ACHN (cell line): ENCODE results near the gene ATP12A.

Experiments
- DNase-seq: peaks from one replicate; pipeline ENCODE4 v3.0.0-alpha.2; 2015
- in situ Hi-C: cut with HindIII; loops from 2 replicates; pipeline ENCODE4 v1.10.0; 2017; ENCODE audit warnings: low sequenced_read_pairs, low pct_ligation_motif_present, low pct_unique_long_range_greater_than_20kb

ATP12A gene

GRCh38 chr13:24661713-24662112 lies 18.5 kb upstream of the ATP12A start:
- in situ Hi-C loops: no loop called here
- DNase-seq: no peak

DNA sequence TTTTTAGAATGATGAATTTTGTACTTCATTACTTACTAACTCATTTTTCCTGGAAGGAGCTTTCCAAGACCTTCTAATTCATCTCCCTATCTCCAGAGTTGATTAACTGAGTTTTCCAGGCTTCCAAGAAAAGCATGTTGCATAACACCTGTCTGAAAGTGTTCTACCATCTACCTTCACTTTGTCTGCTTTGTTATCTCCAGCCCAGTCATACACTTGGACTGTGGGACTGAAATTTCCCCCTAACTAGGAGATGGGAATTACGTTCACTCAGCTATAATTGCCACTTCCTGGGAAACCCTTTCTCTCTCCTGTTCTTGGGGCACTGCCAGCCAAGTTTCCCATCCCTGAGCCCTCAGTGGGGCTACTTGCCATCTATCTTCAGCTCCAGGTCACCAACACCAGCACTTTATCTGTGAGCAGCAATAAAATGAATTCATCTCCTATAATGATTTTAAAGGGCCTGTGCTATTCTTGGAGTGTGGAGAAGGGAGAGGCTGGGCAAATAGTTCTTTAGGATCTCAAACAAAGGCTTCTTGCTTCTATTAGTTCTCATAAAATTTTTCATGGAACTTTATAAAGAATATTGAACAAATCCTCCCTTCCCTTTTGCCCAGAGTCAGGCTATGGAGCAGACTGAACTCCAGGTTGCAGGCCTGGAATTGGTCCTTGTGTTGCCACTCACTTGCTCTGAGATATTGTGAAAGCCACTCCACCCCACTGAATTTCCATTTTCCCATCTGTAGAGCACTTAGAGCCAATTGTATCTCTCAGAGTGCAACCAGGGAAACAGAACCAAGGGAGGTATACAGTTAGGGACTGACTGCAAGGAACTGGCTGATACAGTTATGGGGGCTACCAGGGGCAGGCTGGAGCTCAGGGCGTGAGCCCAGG lies 17.8 kb upstream of the ATP12A start:
- no peak for DNase-seq
- in situ Hi-C loops: no loop called here

- DNase-seq: no peak
- in situ Hi-C loops: no loop called here
Observed at GRCh38 chr13:24663089-24663395, 17.2 kb upstream of the ATP12A start.

- no peak for DNase-seq
- in situ Hi-C loops: no loop called here
Observed at GRCh38 chr13:24663586-24663985, 16.6 kb upstream of the ATP12A start.

GRCh38 chr13:24664726-24665409 lies 15.3 kb upstream of the ATP12A start:
- in situ Hi-C loops: no loop called here
- DNase-seq: no peak

DNA sequence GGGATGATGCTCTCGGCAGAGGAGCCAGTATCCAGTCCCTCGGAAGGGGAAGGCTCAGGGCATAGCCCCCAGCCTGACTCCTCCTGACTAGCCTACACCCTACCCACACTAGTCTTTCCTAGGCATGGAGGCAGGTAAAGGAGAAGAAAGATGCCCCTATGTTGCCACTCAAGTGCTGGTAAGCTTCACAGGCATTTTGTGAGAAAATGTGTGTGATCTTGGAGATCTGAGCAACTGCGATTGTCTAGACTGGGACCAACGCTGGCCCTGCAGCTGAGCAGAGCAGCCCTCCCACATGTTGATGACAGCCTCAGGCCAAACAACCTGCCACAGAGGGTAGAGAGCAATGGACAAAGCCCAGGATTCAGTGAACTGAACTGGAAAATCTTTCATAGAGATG lies 11.7 kb upstream of the ATP12A start:
- in situ Hi-C loops: no loop called here
- DNase-seq: no peak

DNA sequence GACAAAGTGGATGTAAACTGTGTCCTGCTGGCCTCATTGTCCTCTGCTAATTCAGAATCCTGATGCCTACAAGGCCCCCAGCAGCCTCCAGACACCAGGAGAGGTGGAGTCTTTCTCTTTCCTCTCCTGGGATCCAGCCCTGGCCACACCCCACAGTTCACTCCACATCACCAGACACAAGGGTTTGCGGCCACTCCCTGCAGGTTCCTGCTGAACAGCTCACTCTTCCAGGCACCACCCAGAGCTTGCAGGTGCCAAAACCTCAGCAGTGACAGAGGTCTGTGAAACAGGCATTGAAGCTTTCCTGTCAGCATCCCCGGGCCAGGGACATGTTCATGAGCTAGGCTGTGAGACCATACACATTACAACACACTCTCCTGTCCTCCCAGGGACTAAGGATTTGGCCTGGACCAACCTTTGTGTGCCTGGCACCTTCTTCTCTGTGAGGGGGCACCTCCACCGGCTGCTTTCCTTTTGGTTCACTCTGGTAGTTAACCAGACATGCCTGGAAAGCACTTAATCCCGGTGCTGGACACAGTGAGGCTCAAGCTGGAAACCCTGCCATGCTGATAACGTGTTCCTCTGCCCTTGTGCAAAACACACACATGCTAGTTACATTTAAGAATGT lies 11.1 kb upstream of the ATP12A start:
- in situ Hi-C loops: no loop called here
- no peak for DNase-seq

DNA sequence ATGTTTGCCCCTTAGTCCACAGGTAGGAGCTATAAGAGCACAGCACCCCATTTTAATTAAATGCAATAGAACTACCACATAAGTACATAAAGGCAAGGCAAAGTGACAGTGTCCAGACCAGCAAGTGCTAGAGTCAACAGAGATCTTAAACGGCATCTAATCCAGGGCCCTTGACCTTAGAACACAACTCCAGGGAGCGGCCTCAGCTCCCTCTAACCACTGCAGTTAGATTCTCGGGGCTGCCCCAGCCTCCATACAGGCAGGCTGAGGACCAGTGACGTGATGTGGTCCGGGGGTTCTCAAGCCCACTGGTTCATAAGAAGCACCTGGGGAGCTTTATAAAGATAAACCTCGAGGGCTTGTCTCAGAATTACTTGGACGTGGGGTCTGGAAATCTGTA lies 10.0 kb upstream of the ATP12A start:
- in situ Hi-C loops: no loop called here
- no peak for DNase-seq

- DNase-seq: peak; percentile 69
- in situ Hi-C loops: no loop called here
Observed at GRCh38 chr13:24670961-24671381, 9.2 kb upstream of the ATP12A start.

DNA sequence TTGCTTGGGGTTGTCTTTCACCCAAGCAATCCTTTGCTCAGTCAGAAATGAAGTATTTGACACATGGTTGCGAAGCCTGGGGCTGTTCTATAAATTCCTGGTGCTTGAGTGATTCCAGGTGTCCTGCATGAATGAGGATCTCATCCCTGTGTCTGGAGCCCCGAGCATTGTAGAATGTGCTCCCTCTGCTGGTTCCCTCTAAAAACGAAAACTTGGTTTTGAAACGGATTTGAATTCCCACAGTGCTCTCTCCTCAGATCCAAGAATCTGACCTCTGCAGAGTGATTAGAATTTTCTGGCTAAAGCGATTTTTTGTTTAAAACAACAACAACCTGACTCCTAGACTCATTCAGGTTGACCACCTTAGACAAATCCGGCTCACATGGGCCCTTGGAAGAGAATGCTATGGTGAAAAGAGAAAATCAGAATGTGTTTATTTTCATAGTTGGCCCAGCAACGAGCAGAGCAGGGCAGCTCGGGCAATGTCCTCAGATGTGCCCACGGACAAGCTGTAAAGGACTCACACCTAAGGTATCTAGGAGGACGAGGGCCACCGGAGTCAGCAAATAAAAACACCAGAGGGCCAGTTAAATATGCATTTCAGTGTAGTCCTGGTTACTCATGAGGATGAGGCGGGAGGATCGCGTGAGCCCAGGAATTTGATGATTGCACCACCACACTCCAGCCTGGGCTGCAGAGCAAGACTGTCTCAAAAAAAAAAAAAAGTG lies 8.7 kb upstream of the ATP12A start:
- peak; percentile 74 for DNase-seq
- in situ Hi-C loops: no loop called here

DNA sequence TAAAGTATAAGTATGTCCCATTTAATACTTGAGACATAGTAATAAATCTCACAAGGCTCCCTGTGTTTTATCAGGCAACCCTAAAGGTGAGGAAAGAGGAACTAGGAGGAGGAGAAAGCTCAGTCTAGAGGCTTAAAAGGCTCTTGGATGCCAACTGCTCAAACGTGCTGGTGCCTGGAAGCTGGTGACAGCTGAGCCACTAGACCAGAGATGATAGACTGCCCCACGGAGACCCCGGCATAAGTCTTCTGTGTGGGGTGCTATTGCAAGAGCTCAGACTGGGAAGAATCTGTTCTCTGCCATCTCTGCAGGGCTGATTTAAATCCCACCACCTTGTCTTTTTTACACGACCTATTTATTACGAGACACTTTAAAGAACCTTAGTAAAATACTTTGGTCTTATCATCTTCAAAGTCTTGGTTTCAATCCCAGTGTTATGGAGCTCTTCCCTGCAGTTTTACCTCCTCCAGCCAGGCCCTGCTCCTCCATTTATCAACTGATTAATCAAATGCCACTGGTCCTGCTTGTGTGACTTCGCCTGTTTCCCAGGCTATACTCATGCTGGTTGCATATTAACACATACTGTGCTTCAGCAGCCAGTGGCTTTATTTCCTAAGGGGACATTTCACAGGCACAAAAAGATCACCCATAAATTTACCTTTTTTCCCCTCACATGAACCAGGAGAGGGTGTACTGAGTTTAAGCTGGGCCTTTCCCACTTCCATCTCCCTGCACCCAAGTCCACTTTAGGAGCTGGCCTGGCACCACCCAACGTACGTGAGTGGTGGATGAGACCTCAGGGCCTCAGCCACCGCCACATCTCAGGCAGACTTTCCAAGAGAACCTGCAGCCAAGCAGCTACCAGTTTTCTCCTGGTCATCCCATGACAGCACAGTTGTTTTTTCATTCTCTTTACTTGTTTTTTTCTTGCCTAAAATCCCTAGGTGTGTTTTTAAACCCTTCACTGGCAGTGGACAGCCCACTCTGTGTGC lies 7.8 kb upstream of the ATP12A start:
- no peak for DNase-seq

DNA sequence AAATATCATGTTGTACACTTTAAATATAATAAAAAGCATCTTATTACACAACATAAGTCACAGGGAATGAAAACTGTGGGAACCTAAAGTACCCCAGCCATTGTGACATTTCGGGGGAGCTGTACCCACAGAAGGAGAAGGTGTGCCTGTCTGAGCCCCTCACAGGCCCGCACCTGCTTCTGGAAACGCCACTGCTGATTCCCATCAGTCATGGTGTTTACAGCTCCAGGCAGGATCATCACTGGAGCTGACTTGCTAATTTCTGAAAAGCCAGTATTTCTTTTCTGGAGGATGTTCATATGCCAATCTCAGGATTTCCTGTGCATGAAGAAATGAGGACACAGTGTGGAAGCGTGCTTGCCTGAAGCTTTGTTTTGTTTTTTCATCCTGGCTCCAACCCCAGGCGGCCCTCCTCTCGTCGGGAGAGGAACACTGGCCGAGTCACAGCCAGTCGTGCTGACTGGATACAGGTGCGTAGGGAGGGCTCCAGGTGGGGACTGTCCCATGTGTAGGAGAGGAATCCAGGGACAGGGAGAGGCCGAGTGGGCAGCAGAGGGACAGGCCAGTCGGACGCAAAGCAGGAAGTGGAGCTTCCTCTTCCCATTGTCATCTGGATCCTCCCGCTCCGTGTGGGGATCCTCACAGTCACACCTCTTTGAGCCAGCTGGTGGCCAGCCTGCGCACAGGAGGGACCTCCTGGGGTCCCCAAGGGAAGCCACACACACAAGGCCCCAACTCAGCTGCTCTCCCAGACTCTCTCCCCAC lies 4.2 kb upstream of the ATP12A start:
- in situ Hi-C loops: no loop called here
- no peak for DNase-seq

More for the DNA sequence above, 7.8 kb upstream of the ATP12A start:
- in situ Hi-C loops: no loop called here

DNA sequence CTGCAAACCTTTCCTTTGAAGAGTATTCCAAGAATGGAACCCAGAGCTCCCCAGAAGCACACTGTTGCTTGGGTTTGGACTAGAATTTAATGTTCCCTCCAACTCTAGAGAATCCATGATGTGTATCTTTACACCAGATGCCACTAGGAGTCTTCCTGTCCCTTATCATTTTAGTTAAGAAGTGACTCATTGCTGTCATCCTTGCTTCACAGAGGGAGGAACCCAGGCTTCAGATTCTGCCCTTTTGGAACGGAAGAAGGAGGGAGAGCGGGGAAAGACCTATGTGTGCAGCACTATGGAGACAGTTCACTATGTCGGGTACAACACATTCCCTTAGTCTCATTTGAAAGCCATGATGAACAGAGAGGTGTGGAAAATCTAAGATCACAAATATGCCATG lies 2.1 kb upstream of the ATP12A start:
- in situ Hi-C loops: no loop called here
- DNase-seq: no peak

DNA sequence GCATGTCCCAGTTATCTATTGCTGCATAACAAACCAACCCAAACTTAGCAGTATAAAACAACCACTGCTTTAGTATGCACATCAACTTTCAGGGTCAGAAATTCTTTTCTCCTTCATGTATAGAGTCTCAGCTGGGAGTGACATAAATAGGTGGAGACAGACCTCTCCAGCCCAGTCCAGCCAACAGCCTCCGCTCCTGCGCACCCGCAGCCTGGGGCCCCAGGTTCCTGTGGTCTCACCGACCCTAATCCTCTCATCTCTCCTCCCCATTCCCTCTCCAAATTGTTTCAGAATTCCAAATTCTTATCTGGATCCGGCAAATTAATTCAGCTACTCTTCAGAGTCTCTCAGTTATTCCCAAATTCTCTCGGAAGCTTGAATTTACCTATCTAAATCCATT lies 522 bp upstream of the ATP12A start:
- in situ Hi-C loops: no loop called here
- no peak for DNase-seq

- in situ Hi-C loops: no loop called here
- no peak for DNase-seq
Observed at GRCh38 chr13:24680921-24681604, 855 bp downstream of the ATP12A start.

- no peak for DNase-seq
- in situ Hi-C loops: no loop called here
Observed at GRCh38 chr13:24681930-24682329, 1.7 kb downstream of the ATP12A start.

GRCh38 chr13:24682353-24682752 lies 2.1 kb downstream of the ATP12A start:
- DNase-seq: no peak
- in situ Hi-C loops: no loop called here
